Measurements from ENCODE around the gene LRRK1.

GRCh38 chr15:101083336-101084045, 164.3 kb downstream of the LRRK1 start:
- TF ChIP-seq CTCF (IDR thresholded peaks at IDR 0.05): no peak
- TF ChIP-seq SMC3 (IDR thresholded peaks at IDR 0.05; ENCODE audit: low read depth, low read length): no peak
- no peak for TF ChIP-seq REST (IDR thresholded peaks at IDR 0.05; ENCODE audit: low read depth, low read length)
- no peak for TF ChIP-seq NFIC (IDR thresholded peaks at IDR 0.05; ENCODE audit: borderline replicate concordance)
- TF ChIP-seq JUND (IDR thresholded peaks at IDR 0.05): no peak
- TF ChIP-seq TAF1 (IDR thresholded peaks at IDR 0.05; ENCODE audit: borderline replicate concordance, low read depth, low read length): no peak
- no peak for TF ChIP-seq USF1 (IDR thresholded peaks at IDR 0.05; ENCODE audit: borderline replicate concordance, low read depth)
- no peak for TF ChIP-seq POLR2AphosphoS5 (IDR thresholded peaks at IDR 0.05; ENCODE audit: low read depth, low read length)
- no peak for TF ChIP-seq EP300 (IDR thresholded peaks at IDR 0.05; ENCODE audit: borderline replicate concordance in 1 of 2, low read depth in 1 of 2, low read length in 1 of 2)
- no peak for TF ChIP-seq FOXM1 (IDR thresholded peaks at IDR 0.05; ENCODE audit: low read depth)
- TF ChIP-seq RAD21 (IDR thresholded peaks at IDR 0.05; ENCODE audit: low read length): no peak
- TF ChIP-seq SIN3A (IDR thresholded peaks at IDR 0.05; ENCODE audit: borderline replicate concordance, low read depth, low read length): no peak
